Measurements from ENCODE around the gene VTI1A.

- TF ChIP-seq TAF1 (IDR thresholded peaks at IDR 0.05; ENCODE audit: borderline replicate concordance, low read depth, low read length) (no peak), POLR2A (IDR thresholded peaks at IDR 0.05; ENCODE audit: low read depth, low read length) (no peak), POLR2AphosphoS5 (IDR thresholded peaks at IDR 0.05; ENCODE audit: low read depth, low read length) (no peak)
Observed at GRCh38 chr10:112761256-112761655, 314.2 kb downstream of the VTI1A start.

All from GM12892 (cell line).